ENCODE results near the gene TGM2. TPM values are rescaled to one million over a fixed set of nuclear protein-coding genes. Genes with fewer than 3 reads are reported as not detected.

Gene TGM2
- polyA plus RNA-seq, 6 donors from 2014 or later: 0.21 to 0.29 TPM; not detected in 4

DNA sequence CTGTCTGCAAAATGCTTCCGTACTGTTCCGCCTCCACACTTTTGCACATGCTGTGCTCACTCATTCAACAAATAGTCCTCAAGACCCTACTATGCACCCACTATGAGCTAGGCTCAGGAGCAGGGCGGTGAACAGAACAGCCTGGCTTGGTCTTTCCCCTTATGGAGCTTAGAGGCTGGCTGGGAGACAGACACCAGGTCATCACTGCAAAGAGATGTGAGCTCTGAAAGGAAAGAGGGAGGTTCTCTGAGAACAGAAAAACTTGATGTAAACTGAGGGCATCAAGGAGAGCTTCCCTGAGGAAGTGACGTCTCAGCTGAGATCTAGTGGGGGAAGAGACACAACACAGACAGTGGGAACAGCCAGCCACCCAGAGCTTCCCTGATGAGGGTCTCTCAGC, 31.0 kb upstream of the TGM2 start:
- no peak for DNase-seq
- no peak for ATAC-seq (ENCODE audit: low read depth in 2 of 2)
- H3K27ac Mint-ChIP-seq: peak overlapping the region in 1 of 6 donors; percentile 44
- no peak overlapping the region for H3K4me3 Mint-ChIP-seq
- H3K36me3 Mint-ChIP-seq: peaks cover 0 to 8% of the 10 kb centered on the region in 2 donors
- peaks cover 0 to 12% (median 0%) of the 10 kb centered on the region in 7 donors for H3K9me3 Mint-ChIP-seq
- H3K4me1 Mint-ChIP-seq: peaks cover 0 to 8% (median 3%) of the 10 kb centered on the region in 3 donors
- H3K27me3 Mint-ChIP-seq: peaks cover 15 to 31% (median 26%) of the 10 kb centered on the region in 3 donors

DNA sequence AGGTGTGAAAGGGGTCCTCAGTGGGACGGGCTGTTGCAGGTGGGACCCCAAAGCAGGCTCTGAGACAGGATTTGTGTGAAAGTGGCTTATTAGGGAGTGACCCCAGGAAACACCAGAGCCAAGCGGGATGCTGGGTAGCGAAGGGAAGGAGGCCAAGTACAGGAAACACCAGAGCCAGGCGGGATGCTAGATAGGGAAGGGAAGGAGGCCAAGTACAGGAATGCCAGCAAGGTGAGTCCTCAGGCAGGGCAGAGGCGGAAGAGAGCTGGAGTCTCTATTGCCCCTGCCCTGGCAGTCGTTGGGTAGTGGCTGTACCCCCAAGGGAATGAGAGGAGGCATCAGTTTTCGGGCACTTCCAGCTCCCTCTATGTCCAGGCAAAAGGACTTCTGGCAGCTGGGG, 30.5 kb upstream of the TGM2 start:
- peaks cover 0 to 8% (median 3%) of the 10 kb centered on the region in 3 donors for H3K4me1 Mint-ChIP-seq
- DNase-seq (no peak), ATAC-seq (ENCODE audit: low read depth in 2 of 2) (no peak)
- H3K27me3 Mint-ChIP-seq: peaks cover 15 to 36% (median 27%) of the 10 kb centered on the region in 3 donors
- H3K27ac Mint-ChIP-seq: no peak overlapping the region
- H3K9me3 Mint-ChIP-seq: peaks cover 0 to 12% (median 0%) of the 10 kb centered on the region in 7 donors
- no peak overlapping the region for H3K4me3 Mint-ChIP-seq
- H3K36me3 Mint-ChIP-seq: peaks cover 0 to 8% of the 10 kb centered on the region in 2 donors

DNA sequence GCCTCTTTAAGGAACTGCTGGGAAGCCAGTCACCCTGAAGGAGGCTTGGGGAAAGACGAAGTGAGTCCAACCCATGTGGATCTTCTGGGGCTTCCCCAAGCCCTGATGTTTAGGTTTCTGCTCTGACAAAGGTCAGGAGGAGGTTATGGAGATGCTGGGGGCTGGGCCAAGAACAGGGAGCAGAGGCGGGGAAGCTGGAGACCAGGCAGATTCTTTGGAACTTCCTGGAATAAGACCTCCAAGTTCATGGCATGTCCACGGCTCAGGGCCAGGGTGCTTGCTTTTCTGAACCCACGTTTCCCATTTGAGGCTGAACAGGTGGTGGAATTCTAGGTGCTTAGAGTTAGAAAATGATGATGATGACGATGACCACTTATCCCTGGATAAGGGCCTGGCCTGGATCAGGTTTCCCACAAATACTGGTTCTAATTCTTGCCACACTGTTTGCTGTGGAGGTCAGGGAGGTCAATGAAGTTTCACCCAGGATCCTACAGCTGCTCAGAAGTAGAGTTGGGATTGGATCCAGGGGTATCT, 30.0 kb upstream of the TGM2 start:
- Mint-ChIP-seq H3K4me1 (peaks cover 0 to 8% (median 3%) of the 10 kb centered on the region in 3 donors), H3K9me3 (peaks cover 0 to 12% (median 0%) of the 10 kb centered on the region in 7 donors), H3K36me3 (peaks cover 0 to 8% of the 10 kb centered on the region in 2 donors), H3K4me3 (no peak overlapping the region), H3K27me3 (peaks cover 15 to 37% (median 27%) of the 10 kb centered on the region in 3 donors), H3K27ac (no peak overlapping the region)
- no peak for DNase-seq
- no peak for ATAC-seq (ENCODE audit: low read depth in 2 of 2)

DNA sequence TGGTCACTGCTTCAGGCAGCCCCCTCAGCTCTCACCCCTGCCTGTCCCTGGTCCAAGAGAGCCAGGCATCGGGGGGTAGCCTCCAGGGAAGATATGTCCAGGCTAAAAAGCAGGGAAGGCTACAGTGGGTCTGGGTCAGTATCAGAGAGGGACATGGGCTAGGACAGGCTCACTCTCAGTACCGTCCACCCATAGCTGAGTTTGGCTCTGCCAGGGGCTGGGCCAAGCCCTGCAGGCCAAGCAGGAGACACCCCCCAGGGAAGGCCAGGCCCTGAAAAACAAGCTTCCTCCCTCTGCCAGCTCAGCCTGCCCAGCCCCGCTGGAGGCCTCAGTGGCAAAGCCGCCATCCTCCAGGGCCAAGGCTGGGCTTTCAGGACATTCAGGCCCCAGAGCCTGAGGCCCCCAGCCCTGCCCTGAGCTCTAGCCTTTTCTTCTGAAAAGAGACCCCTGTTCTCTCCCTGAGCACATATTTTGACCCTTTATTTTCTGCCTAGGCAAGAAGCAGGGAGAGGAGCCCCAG, 28.6 kb upstream of the TGM2 start:
- peaks cover 0 to 8% (median 3%) of the 10 kb centered on the region in 3 donors for H3K4me1 Mint-ChIP-seq
- no peak for DNase-seq
- peaks cover 0 to 12% (median 0%) of the 10 kb centered on the region in 7 donors for H3K9me3 Mint-ChIP-seq
- no peak overlapping the region for H3K4me3 Mint-ChIP-seq
- peaks cover 0 to 8% of the 10 kb centered on the region in 2 donors for H3K36me3 Mint-ChIP-seq
- ATAC-seq (ENCODE audit: low read depth in 2 of 2): no peak
- no peak overlapping the region for H3K27ac Mint-ChIP-seq
- H3K27me3 Mint-ChIP-seq: peaks cover 23 to 37% (median 26%) of the 10 kb centered on the region in 3 donors

DNA sequence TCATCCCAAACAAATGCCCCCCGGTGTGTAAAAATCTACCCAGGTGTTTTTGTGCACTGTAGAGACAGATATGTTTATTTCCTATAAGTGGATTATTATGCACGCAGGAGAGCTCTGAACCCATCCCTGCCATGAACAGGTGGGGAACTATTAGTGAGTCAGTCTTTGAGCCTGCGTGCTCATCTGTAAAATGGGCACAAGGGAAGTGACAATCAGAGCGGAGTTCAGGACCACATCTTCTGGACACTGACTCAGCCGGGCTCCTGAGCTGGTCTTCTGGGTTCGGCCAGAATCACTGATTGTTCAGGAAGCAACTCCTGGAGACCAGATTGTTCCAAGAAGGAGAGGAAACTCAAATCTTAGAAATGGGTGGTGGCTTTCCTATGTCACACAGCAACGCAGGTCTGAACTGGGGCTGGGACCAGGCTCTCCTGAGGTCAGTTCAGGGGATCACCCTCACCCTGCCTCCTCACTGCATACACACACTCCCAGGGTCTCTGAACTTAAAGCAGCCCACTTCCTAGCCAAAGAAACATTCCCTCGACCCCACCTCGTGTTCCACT, 27.3 kb upstream of the TGM2 start:
- Mint-ChIP-seq H3K36me3 (peaks cover 0 to 8% of the 10 kb centered on the region in 2 donors), H3K27ac (no peak overlapping the region), H3K9me3 (peaks cover 0 to 11% (median 0%) of the 10 kb centered on the region in 7 donors), H3K4me3 (no peak overlapping the region), H3K27me3 (peaks cover 25 to 43% (median 33%) of the 10 kb centered on the region in 3 donors), H3K4me1 (peaks cover 0 to 8% (median 3%) of the 10 kb centered on the region in 3 donors)
- DNase-seq (no peak), ATAC-seq (ENCODE audit: low read depth in 2 of 2) (no peak)

DNA sequence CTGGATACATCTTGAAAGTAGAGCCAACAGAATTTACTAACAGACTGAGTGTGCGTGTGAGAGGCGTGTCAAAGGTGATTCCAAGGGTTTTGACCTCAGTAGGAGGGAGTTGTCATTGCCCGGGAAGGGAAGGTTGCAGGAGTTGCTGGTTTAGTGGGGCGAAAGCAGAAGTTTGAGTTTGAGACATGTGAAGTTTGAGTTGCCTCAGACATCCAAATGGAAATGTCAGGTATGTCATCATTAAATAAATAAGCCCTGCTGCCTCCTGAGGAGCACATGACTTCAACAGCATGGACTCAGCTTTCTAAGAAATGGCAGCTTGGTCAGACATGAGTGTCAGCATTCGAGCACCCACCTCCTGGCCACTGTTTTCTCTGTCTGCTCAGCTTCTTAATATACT, 26.6 kb upstream of the TGM2 start:
- H3K36me3 Mint-ChIP-seq: peaks cover 0 to 8% of the 10 kb centered on the region in 2 donors
- no peak for ATAC-seq (ENCODE audit: low read depth in 2 of 2)
- H3K4me1 Mint-ChIP-seq: peaks cover 0 to 3% (median 0%) of the 10 kb centered on the region in 3 donors
- peak overlapping the region in 1 of 6 donors; percentile 22 for H3K27ac Mint-ChIP-seq
- peaks cover 25 to 36% (median 29%) of the 10 kb centered on the region in 3 donors for H3K27me3 Mint-ChIP-seq
- no peak for DNase-seq
- H3K4me3 Mint-ChIP-seq: no peak overlapping the region
- H3K9me3 Mint-ChIP-seq: peaks cover 0 to 7% (median 0%) of the 10 kb centered on the region in 7 donors

DNA sequence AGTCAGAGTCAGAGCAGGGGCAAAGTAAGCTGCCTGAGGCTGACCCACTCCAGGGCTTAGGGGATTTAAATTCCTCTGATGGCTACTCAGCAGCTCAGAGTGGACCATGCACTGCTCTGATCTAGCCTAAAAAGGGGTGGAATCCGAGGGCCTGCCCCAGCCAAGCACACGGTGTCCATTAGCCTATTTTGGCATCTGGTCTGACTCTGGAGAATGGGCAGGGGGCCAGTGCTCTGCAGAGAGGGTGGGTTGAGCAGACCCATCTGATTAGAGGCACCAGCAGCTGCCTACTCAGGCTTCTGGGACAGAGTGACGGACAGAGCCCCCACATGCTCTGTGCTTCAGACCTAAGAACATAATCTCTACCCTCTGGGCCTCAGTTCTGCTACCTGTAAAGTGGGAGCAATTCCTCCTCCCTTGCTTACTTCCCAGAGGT, 25.9 kb upstream of the TGM2 start:
- Mint-ChIP-seq H3K27me3 (peaks cover 25 to 36% (median 29%) of the 10 kb centered on the region in 3 donors), H3K4me1 (peaks cover 0 to 3% (median 0%) of the 10 kb centered on the region in 3 donors), H3K4me3 (no peak overlapping the region), H3K27ac (no peak overlapping the region), H3K36me3 (peaks cover 0 to 8% of the 10 kb centered on the region in 2 donors), H3K9me3 (peaks cover 0 to 7% (median 0%) of the 10 kb centered on the region in 7 donors)
- DNase-seq (no peak), ATAC-seq (ENCODE audit: low read depth in 2 of 2) (no peak)

DNA sequence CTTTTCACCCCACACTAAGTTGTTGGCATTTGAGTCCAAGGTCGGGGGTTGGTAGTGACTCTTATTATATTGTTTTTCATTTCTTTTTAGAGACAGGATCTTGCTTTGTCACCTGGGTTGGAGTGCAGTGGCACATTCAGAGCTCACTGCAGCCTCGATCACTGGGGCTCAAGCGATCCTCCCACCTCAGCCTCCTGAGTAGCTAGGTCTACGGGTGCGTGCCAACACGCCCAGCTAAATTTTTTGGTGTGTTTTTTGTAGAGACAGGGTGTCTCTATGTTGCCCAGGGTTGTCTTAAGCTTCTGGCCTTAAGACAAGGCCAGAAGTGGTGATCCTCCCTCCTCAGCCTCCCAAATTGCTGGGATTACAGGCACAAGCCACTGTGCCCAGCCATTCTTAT, 25.1 kb upstream of the TGM2 start:
- ATAC-seq (ENCODE audit: low read depth in 2 of 2): no peak

DNA sequence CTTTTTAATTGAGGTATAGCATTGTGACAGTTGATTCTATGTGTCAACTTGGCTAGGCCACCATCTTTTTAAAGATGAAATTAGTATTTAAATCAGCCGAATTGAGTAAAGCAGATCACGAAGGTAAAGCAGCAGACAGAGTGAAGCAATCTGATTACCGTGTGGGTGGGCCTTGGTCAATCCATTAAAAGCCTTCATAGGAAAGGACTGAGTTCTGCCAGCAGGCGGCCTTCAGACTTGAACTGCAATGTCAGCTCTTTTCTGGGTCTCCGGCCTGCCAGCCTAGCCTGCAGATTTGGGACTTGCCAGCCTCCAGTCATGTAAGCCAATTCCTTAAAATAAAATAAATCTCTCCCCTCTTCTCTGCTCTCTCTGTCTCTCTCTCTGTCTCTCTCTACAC, 22.4 kb upstream of the TGM2 start:
- Mint-ChIP-seq H3K27ac (no peak overlapping the region), H3K9me3 (peaks cover 0 to 2% (median 0%) of the 10 kb centered on the region in 7 donors), H3K27me3 (peaks cover 28 to 31% (median 28%) of the 10 kb centered on the region in 3 donors), H3K36me3 (no peaks in the 10 kb centered on the region), H3K4me3 (no peak overlapping the region), H3K4me1 (no peaks in the 10 kb centered on the region)
- ATAC-seq (ENCODE audit: low read depth in 2 of 2) (no peak), DNase-seq (no peak)

More for the DNA sequence above, 25.1 kb upstream of the TGM2 start:
- no peak for DNase-seq
- H3K27ac Mint-ChIP-seq: no peak overlapping the region
- H3K36me3 Mint-ChIP-seq: peaks cover 0 to 8% of the 10 kb centered on the region in 2 donors
- peaks cover 24 to 31% (median 29%) of the 10 kb centered on the region in 3 donors for H3K27me3 Mint-ChIP-seq
- peaks cover 0 to 7% (median 0%) of the 10 kb centered on the region in 7 donors for H3K9me3 Mint-ChIP-seq
- peaks cover 0 to 3% (median 0%) of the 10 kb centered on the region in 3 donors for H3K4me1 Mint-ChIP-seq
- no peak overlapping the region for H3K4me3 Mint-ChIP-seq

DNA sequence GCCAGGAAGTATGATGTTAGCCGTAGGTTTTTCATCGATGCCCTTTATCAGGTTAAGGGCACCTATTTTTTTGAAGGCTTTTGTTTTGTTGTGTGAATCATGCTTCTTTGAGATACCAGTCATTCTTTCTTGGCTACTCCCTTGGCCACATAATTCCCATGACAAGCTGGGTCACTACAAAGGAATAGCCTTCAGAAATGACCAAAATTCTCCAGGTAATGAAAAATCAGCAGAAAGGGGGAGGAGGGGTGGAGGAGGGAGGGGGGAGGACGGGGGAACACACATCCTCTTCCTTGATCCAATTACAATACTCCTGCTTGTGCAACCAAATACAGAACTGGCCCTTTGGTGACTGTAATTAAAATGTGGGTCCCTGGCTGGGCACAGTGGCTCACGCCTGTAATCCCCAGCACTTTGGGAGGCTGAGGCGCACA, 21.7 kb upstream of the TGM2 start:
- Mint-ChIP-seq H3K4me3 (no peak overlapping the region), H3K27me3 (peaks cover 27 to 30% (median 28%) of the 10 kb centered on the region in 3 donors), H3K9me3 (peaks cover 0 to 2% (median 0%) of the 10 kb centered on the region in 7 donors), H3K4me1 (no peaks in the 10 kb centered on the region), H3K36me3 (no peaks in the 10 kb centered on the region), H3K27ac (no peak overlapping the region)
- DNase-seq: no peak
- ATAC-seq (ENCODE audit: low read depth in 2 of 2): no peak

DNA sequence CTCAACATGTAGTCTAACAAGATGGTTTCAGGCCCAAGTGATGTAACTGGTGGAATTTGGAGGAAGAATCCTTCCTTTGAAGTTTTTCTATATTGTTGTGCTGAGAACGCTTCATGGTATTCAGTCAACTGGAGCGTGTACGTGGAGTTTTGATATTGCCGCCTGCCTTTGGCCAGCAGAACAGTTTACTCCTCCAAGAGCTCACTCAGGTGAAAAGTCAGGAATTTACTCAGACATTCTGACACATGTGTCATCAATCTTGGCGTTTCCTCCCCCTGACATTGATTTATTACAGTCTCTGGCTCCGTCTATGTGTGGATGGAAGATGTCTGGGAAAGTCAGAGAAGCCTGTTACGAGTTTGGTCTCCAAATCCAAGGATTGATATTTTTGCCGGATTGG, 19.0 kb upstream of the TGM2 start:
- ATAC-seq (ENCODE audit: low read depth in 2 of 2) (no peak), DNase-seq (no peak)
- Mint-ChIP-seq H3K9me3 (no peaks in the 10 kb centered on the region), H3K27ac (no peak overlapping the region), H3K4me1 (peaks cover 0 to 6% (median 0%) of the 10 kb centered on the region in 3 donors), H3K27me3 (peaks cover 25 to 39% (median 27%) of the 10 kb centered on the region in 3 donors), H3K36me3 (no peaks in the 10 kb centered on the region), H3K4me3 (no peak overlapping the region)

DNA sequence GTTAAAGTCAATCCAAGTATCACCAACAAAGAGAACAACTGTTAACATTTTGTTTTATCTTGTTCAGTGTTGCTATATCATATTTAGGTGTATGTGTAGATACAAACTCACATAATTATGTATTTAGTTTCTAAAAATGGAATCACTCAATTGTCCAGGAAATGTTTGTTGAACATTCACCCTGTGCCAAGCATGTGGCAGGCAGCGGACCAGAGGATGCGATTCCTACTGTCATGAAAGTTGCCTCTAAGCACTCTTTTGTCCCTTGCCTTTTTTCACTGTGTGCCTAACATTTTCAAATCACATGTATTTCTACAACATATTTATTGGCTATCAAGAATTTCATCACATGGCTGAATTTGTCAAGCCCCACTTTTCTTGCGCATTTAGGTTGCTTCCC, 16.9 kb upstream of the TGM2 start:
- DNase-seq (no peak), ATAC-seq (ENCODE audit: low read depth in 2 of 2) (no peak)
- Mint-ChIP-seq H3K27me3 (peaks cover 19 to 43% (median 33%) of the 10 kb centered on the region in 3 donors), H3K36me3 (no peaks in the 10 kb centered on the region), H3K27ac (no peak overlapping the region), H3K4me1 (peaks cover 0 to 6% (median 0%) of the 10 kb centered on the region in 3 donors), H3K9me3 (no peaks in the 10 kb centered on the region), H3K4me3 (no peak overlapping the region)

DNA sequence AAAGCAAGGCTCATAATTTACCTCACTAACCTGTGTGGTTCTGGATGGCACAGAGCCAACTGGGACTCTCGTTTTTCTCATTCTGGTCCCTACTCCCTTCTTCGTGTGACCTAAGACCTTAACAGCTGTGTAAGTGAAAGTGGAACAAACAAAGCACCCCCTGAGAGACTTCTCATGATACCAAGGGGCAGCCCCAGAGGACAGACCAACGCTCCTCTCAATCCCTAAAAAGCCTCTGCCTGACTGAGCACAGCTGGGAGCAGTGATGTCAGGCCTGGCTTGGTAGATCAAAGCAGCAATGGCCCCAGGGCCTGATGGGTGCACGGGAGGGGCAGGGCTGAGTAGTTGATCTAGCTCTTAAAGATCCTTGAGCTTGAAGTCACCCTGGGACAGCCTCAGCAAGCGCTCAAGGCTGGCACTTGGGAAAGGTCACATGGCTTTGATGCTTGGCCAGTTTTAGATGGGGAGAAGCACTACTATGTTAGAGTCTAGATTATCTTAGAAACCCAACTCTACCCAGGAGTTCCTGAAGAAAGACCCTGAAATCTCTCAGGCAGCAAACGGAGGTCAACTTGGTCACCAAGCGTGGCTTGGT, 16.2 kb upstream of the TGM2 start:
- Mint-ChIP-seq H3K9me3 (no peaks in the 10 kb centered on the region), H3K4me3 (no peak overlapping the region), H3K36me3 (no peaks in the 10 kb centered on the region), H3K27me3 (peaks cover 19 to 43% (median 34%) of the 10 kb centered on the region in 3 donors), H3K4me1 (peaks cover 0 to 6% (median 0%) of the 10 kb centered on the region in 3 donors), H3K27ac (no peak overlapping the region)
- DNase-seq (no peak), ATAC-seq (ENCODE audit: low read depth in 2 of 2) (no peak)
